ENCODE results near the gene GRHL3.

GRCh38 chr1:24329797-24330543 lies 10.8 kb downstream of the GRHL3 start:
- TF ChIP-seq CTCF (IDR thresholded peaks at IDR 0.05), result no peak
- TF ChIP-seq POLR2A (IDR thresholded peaks at IDR 0.05), result no peak
- TF ChIP-seq POLR2AphosphoS5 (IDR thresholded peaks at IDR 0.05), result no peak

Measured in transverse colon (tissue), 4 donors.